NCI-H510A treated with DMSO at 0.1 percent for 48 hours (cell line): ENCODE measurements around the gene CDKN2AIP.
A peak's percentile ranks its signal among the peaks of the same experiment; 100 is the strongest.
"Not testable (repeated sequence)": the region's sequence is repeated elsewhere in the genome, so short reads cannot be mapped to it uniquely, and the experiment has no call there.

Experiments used
- DNase-seq: peaks from one replicate; lab custom pipeline; 2025; lab: John Stamatoyannopoulos, UW

The CDKN2AIP gene

DNA sequence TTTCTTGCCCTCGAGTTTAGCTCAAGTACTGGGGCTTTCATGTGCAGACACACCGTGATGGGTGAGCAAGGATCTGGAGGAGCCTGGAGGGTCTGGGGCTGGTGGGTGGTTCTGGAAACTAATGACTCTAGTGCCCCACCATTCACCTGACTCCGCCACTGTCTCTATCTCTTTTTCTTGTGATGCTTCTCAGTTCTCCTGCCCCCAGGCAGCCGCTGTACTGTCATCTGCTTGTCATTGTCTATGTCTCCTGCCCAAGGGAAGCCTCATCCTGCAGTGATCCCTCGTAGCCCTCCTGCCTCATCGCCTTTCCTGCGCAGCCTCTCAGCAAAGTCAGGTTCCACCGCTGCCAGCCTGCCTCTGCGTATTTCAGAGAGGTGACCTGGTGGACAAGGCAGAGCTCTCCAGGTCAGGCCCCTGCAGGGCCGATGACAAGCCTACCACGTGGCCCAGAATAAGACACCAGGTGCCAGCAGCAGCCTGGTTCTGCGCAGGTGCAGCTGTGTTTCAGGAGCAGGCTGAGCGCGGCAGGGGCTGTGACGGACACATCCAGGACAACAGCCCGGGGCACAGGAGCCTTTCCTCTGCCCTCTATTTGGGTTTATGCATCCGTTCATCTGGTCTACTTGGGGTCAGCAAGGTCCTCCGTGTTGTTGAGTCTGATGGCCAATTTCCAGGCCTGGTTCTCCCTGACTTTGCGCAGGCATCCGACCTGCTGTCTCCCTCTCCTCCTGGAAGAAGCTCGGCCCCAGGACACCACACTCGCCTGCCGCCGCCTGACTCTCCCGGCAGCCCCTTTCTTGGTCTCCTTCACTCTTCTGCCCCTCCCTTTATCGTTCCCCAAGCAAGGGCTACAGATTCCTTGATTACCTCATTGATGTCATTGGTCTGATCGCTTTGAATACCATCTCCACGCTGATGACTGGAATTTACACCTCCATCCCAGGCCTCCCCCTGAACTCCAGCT, 30.9 kb upstream of the CDKN2AIP start:
- DNase-seq, result peak; percentile 16

DNA sequence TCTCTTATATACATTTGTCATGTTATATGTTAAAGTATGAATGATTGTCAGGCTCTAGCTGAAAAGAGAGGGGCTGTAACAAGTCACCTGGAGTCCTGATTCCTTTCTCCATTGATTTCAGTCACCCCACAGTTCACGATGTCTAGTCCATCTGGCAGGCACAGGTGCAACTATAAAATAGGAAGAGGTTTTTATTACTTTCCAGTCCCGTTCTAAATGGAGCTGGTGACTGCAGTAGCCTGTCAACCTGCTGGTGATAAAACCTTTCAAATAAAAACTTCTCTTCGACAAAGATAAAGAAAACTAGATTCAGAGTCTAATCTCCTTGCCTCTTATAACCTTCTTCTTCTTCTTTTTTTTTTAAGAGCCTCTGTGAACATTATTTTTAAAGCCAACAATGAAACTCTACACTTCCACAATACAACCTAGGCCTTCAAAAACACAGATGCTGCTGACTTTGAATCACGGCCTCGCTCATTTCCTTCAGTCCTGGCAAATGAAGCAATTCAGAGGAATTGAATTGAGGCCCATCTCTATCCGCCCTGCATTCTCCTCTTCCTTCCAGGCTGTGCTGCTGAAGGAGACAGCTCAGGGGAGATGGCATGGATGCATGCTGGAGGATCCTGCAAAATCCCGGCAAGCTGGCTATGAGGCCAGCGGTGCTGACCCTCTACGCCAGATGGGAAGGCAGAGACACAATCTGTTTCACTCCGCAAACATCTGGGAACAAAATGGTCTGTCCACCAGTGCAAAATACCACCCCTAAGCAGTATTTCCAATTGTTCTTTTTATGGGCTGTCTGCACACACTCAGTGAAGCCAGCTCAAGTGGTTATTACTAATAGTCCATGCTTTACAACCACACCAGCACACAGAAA, 27.3 kb upstream of the CDKN2AIP start:
- no peak for DNase-seq

DNA sequence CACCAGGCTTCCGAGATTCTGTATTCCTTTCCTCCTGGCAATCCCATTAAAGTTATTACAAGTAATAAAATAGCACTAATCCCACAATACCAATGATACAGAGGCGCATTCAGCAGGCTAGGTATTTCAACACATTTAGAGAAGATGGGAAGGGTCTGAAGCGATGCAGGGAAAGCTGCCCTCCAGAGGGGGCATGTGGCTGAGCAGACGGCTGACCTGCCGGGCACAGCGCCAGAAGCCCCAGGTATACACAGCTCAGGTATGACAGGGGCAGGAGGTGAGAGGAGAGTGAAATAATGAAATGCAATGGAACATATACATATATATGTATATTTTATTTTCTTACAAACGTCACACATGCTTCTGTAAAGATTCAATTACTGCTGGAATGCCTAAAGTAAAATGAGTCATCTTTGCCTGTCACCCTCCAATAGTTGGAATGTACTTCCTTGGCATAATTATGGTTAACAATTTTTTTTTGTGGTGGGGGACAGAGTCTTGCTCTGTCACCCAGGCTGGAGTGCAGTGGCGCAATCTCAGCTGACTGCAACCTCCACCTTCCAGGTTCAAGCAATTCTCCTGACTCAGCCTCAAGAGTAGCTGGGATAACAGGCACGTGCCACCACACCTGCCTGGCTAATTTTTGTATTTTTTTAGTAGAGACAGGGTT, 21.3 kb upstream of the CDKN2AIP start:
- no peak for DNase-seq

DNA sequence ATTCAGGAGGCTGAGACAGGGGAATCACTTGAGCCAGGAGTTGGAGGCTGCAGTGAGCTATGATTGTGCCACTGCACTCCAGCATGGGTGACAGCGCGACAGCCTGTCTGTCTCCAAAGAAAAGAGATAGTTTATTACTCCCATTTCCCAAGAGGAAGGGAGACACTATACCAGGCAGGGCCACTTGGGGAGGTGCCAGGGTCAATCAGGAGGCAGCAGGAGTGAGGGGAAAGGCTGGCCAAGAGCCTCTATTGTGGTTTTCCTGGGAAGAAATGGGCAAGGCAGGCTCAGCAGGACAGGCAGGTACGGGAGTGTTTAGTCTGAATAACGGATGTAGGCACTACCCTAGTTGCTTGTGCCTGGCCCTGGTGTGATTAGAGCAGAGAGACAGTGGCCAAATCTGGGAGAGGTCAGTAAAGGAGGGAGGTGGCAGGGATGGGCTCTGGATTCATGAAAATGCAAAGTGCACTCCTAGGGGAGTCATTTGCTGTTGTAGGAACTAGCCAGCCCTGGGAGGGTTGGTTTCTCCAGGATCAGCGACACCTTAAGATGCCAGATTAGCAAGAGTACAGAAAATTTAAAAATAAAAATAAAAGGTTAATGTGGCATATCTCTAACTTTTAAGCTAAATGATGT, 20.2 kb upstream of the CDKN2AIP start:
- no peak for DNase-seq

DNA sequence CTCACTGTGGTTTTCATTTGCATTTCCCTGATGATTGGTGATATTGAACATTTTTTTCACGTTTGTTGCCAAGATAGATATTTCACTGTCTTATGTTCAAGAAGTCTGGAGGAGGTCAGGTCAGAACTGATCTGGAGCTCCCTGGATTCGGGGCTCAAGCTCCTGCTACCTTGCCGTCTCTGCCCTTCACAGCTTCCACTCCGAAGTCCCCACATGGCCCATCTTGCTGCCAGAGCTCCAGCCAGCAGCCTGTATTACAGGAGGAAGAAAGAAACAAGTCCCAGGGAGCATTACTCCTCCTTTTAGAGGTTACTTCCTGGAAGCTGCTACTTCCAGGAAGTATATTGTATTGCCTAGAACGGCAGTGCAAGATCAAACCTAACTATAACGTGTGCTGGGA, 17.9 kb upstream of the CDKN2AIP start:
- no peak for DNase-seq

DNA sequence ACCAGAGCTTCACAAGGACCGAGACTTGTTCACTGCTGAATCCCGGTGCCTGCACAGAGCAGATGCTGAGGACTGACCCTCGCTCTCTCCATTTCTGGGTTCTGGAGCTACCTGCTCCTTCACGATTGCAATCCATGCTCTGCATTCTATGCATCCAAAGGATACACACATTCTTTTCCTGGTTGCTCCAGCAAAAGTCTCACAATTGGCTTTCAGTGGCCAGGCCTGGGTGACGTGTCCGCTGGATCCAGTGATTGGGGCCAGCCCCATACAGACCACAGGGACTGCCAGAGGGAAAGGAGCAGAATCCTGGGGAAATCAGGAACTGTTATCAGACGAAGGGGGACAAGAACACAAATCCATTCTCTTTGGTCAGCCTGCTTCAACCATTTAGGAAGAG, 14.9 kb upstream of the CDKN2AIP start:
- DNase-seq, result no peak

DNA sequence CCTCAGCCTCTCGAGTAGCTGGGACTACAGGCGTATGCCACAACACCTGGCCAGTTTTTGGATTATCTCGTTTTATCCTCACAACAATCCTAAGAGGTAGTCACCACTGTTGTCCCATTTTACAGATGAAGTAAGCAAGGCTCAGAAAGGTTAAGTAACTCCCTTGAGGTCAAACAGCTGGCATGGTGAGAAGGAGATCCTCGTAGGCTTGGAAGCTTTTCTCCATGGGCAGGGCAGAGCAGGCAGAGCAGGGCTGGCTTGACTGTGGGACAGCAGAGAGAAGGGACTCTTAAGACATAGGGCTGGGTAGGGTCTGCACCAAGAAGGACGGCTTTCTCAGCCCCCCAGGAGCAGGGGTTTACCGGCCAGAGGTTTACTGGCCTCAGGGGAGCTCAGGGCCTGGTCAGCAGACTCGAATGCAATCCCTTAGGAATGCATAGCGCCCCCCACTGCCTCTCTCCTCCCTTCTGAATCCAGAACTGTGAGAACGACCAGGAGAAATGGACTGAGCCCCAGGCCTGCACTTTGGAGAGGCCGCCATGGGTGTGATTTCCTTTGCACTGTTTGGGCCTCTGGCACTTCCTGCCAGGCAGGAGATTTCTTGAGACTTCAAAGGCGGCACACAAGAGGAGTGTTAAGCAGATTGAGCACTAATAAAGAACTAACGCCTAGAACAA, 14.0 kb upstream of the CDKN2AIP start:
- no peak for DNase-seq

DNA sequence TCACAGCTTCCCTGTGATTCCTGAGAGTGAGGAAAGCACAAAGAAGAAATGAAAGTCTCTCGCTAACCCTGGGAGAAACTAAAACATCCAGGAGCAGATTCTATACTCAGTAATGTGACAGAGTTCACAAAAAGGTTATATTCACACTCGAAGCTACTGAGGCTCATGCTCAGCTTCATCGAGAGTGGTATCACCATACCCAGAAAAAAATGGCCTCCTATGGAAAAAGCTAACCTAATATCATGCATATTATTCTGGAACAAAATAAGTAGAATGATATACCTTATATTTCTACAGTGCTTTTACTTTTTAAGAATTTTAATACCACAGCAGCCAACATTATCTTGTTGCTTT, 13.5 kb upstream of the CDKN2AIP start:
- DNase-seq, result no peak

DNA sequence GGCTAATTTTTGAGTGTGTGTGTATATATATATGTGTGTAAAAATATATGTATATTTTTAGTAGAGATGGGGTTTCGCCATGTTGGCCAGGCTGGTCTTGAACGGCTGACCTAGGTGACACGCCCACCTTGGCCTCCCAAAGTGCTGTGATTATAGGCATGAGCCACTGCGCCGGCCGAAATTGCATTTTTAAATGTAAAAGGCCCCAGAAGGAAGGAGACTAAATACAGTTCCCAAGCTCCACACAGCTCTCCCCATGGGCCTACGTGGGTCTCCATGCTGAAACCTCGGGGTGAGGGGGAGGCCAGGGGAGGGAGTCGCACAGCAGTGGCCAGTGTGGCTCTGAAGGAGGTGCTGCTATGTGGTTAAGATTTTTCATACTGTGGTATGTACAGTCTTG, 12.8 kb upstream of the CDKN2AIP start:
- no peak for DNase-seq

DNA sequence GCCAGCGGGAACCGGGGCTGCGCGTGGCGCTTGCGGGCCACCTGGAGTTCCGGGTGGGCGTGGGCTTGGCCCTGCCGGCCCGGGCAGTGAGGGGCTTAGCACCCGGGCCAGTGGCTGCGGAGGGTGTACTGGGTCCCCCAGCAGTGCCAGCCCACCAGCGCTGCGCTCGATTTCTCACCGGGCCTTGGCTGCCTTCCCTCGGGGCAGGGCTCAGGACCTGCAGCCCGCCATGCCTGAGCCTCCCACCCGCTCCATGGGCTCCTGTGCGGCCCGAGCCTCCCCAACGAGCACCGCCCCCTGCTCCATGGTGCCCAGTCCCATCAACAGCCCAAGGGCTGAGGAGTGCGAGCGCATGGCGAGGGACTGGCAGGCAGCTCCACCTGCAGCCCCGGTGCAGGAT, 11.3 kb upstream of the CDKN2AIP start:
- DNase-seq, result not testable (repeated sequence)

DNA sequence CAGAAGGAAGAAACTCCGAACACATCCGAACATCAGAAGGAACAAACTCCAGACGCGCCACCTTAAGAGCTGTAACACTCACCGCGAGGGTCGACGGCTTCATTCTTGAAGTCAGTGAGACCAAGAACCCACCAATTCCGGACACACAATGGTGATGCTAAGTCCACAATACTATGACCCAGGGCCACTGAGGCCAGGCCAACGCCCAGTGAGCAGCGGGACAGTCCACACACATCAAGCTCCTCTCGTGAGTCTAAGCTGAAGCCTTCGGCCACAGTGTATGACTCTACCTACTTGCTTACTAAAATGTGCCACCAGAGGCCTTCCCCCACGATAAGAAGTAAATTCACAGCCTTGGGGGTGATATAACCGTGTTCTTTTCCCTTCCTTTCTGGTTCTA, 10.2 kb upstream of the CDKN2AIP start:
- DNase-seq, result no peak

DNA sequence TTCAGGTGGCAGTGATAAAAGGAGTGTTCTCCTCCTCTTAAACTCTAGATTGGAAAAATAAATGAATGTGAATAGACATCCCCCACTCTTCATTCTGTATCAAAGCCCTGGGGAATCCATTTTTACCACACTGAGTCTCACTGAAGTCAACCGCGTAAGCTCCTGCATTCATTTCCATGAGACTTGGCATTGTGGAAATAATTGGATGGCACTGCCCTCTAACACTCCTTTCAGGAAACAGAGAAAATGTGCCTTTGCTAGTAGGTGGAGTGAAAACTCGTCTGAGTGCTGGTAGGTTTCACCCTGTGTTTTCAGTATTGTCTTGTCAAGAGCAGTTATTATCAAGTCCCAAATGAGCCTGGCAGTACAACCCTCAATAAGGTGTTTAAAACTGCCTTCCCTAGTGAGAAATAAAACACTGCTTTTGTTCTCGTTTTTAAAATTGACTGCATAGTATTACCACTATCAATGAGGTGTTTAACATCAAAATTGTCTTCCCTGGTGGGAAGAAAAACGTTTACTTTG, 9.7 kb upstream of the CDKN2AIP start:
- no peak for DNase-seq

DNA sequence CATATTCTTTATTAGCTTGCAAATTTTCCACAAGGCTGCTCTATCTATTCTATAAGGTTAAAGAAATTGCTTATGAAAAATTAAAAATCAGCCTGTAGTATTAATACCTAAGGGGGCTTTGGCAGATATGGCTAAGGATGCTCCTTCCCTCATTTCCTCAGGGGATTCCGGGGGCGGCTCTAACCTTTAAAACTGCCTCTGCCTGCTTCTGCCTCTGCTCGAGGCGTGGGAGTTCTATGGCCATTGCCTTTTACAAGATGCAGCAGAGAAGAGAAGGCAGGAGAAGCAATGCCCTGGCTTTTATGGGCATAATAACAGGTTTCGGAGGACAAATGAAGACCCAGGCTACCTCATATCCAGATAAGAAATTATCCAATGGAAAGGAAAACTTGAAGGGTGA, 8.6 kb upstream of the CDKN2AIP start:
- DNase-seq, result no peak

DNA sequence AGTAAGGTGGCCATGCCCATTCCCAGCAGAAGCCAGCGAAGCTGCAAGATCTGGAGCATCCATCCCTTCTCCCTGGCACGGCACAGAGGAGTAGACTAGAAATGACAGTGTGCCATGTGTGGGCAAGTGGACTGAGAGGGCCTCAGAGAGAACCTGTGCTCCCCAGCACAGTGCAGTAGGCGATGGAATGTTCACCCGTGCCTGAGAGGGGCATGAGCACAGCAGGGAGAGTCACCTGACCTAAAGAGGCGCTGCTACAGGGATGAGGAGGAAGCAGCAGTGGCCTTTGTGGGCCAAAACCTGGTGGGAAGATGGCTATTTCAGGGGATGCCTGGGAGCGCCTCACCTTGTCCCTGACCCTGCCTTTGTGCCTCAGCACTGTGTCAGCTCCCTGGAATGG, 8.0 kb upstream of the CDKN2AIP start:
- no peak for DNase-seq

DNA sequence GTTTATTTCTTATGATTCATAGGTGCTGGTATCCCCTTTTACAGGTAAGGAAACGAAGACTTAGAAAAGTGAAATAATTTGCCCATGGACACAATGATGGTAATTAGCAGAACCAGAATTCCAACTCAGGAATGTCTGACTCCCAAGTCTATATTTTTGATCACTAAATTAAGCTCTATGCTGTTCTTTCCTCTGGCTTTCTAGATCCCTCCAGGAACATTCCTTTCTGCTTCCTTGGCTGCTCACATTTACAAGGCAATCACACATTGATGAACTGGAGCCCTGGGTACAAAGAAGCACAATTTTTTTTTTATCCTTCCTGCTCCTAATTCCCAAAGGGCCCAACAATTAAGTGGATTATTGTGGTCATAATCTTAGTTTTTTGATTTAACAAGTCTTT, 7.0 kb upstream of the CDKN2AIP start:
- DNase-seq, result no peak

DNA sequence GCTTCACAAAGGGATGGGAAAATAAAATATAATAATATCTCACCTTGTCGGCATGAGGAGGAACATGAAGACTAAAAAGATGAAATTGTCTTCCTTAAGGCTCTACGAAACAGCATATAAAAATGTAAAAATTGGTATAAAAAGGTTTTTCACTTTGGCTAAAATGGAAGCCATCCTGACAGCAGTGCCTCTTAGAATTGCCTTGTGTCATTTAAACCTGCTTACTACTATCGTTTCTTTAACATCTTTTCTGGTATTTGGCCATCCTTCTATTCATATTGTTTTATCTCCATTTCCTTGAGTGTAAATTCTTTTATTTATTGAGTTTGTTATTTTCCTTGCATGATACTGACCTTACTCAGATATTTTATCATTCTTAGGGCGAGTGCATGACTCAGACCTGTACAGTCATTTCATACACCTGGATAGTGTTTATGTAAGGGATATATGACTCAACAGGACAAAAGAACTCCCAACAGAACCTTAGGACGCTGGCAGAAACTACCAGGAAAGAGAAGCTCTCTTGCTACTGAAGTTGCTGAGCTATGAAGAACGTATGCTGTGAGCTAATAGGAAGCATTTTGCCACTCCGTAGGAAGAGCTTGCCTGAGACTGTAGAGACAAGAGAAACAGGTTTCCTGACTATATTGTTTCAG, 5.8 kb upstream of the CDKN2AIP start:
- peak; percentile 22 for DNase-seq

DNA sequence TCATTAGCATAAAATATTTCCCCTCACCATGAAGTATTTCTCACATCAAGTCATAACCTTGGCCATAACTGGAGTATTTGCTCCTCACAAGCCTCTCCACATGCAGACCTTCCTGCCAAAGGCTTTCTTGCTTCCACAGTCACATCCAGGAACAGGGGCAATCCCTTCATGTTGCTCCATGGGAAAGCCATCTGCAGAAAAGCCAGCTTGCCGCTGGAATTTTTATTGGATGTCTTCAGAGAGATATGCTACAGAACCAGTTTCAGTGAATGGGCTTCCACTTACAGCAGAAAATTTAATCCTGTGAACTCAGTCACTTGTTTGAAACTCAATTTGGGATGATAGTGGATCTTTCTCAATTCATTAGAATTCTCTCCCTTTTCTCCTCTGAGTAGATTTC, 3.2 kb upstream of the CDKN2AIP start:
- no peak for DNase-seq

DNA sequence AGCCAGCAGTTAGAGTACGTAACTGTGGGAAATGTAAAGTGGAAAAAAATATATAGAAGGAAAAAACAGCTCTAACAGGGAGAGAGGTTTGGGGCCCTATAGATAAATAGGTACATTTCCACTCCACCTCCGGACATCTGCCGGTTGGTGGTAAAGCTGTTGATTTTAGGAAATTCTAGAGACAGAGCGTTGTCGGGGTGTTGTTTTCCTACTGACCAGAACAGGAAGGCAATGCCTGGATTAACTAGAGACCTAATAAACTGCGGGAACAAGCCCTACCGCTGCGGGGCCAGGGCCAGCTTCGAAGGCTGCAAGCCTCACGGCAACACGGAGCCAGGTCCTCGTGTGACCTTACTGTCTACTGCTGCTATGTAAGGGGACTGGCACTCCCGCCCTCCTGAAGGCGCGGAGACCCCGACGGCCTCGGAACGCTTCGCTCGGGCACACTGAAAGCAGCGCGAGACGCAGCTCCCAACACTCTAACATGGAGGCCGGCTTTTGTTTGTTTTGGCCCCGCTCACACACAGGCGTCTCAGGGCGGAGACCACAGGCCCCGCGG, 702 bp upstream of the CDKN2AIP start:
- peak; percentile 35 for DNase-seq

DNA sequence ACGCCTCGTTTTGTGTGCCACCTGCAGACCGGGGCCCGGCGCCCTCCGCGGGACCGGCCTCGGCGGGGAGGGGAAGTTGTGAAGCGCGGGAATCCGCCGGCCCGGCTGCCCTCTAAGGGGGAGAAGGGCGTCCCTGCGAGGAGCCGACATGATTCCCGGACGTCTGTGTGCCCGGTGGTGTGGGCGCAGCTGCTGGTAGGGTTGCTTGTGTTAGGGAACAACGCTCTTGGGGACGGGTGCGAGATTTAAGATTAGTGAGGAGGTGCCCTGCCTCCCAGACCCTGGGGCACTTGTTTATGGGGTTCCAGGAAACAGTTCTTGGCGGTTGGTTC, 627 bp downstream of the CDKN2AIP start:
- DNase-seq, result no peak

DNA sequence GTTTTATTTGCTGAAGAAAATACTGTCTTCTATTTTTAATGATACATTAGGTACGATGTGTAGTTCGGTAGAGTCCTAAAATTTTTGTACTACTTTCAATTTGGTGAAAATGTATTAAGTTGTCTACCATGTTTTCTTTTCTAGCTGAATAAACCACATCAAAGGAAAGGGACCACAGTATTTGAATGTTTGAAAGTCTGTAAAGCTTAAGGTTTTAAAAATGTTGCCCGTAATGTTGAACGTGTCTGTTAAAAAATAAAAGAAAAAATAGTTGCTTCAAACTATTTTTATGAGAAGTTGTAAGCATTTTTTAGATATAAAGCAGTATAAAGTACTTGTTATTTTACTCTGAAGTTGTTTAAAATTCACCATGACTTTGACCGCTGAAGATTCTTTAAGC, 3.2 kb downstream of the CDKN2AIP start:
- no peak for DNase-seq

DNA sequence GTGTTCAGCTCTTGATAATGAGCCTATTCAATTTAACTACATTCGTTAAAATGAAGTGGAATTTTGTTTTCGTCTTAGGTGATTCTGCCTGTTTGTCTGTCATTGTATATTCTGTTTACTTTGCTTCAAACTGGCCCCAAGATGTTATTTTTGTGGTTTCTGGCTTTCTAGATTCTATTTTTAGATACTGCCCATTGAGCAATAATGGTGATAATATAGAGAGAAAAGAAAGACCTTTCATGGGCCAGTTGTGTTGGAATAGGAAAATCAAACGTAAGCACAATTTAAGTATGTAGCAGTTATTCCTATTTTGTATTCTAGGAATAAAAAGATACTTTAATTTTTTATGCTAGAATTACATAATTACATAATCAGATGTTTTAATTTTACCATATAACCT, 4.0 kb downstream of the CDKN2AIP start:
- no peak for DNase-seq
